ENCODE data around the gene RASGRP1.

RASGRP1 gene

DNA sequence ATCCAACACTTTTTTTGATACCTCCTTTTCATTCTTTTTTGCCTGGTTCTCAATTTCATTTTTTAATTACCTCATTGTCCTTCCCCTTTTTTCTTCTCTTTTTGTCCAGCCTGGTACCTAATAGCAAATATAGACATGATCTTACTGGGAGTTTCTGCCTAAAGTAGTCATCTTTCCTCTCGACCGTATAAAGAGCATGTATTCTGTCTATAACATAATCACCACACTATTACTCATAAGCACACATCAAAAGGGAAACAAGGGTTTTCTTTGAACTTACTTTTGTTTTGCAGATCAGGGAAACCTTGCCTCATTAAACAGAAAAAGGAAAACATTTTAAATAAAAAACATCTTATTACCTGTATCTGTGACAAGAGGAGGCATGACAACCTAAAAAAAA, 77.7 kb downstream of the RASGRP1 start:
- ChIA-PET POLR2A (no interaction called here), CTCF (no interaction called here)
- TF ChIP-seq FOXM1 (IDR thresholded peaks at IDR 0.05; ENCODE audit: borderline replicate concordance), result no peak
- no peak for TF ChIP-seq FOXK2 (IDR thresholded peaks at IDR 0.05)
- no peak for TF ChIP-seq TARDBP (IDR thresholded peaks at IDR 0.05)
- no peak for TF ChIP-seq HDGF (IDR thresholded peaks at IDR 0.05; ENCODE audit: borderline replicate concordance)
- no peak for TF ChIP-seq NFRKB (IDR thresholded peaks at IDR 0.05)
- TF ChIP-seq ELF4 (IDR thresholded peaks at IDR 0.05), result no peak
- no peak for TF ChIP-seq CTBP1 (IDR thresholded peaks at IDR 0.05; ENCODE audit: borderline replicate concordance)
- no peak for TF ChIP-seq BHLHE40 (IDR thresholded peaks at IDR 0.05; ENCODE audit: borderline replicate concordance)
- TF ChIP-seq ZNF384 (IDR thresholded peaks at IDR 0.05), result no peak
- no peak for TF ChIP-seq SUZ12 (IDR thresholded peaks at IDR 0.05)
- no peak for DNase-seq (ENCODE audit: extremely low spot score)

DNA sequence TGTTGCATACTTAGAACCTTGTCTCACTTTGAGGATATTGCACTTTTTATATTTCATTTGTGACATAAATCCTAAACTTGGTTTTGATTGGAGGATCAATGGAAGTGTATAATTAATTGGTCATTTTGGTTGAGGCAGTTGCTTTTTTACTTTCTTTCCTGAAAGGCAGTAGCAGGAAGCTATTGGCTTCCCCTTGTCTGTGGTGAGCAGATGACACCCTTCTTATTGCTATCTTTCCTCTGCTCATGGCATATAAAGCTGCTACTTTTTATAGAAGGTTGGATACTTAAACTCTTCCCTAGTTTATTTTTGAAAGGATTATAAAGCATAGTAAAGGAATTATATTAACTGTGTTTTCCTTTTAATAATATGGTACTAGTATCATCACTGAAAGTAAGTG, 82.0 kb downstream of the RASGRP1 start:
- DNase-seq (ENCODE audit: extremely low spot score), result no peak
- TF ChIP-seq ZNF384 (IDR thresholded peaks at IDR 0.05) (no peak), FOXK2 (IDR thresholded peaks at IDR 0.05) (no peak), FOXM1 (IDR thresholded peaks at IDR 0.05; ENCODE audit: borderline replicate concordance) (no peak), ARNT (IDR thresholded peaks at IDR 0.05) (no peak), L3MBTL2 (conservative IDR thresholded peaks at IDR 0.05) (no peak), SUZ12 (IDR thresholded peaks at IDR 0.05) (no peak), TARDBP (IDR thresholded peaks at IDR 0.05) (no peak), NFRKB (IDR thresholded peaks at IDR 0.05) (no peak), ELF4 (IDR thresholded peaks at IDR 0.05) (no peak), HDGF (IDR thresholded peaks at IDR 0.05; ENCODE audit: borderline replicate concordance) (no peak), CTBP1 (IDR thresholded peaks at IDR 0.05; ENCODE audit: borderline replicate concordance) (no peak), FOXA1 (IDR thresholded peaks at IDR 0.05) (no peak), BHLHE40 (IDR thresholded peaks at IDR 0.05; ENCODE audit: borderline replicate concordance) (no peak), SP1 (IDR thresholded peaks at IDR 0.05) (no peak), PKNOX1 (IDR thresholded peaks at IDR 0.05) (no peak), LEF1 (IDR thresholded peaks at IDR 0.05; ENCODE audit: borderline replicate concordance) (no peak)
- CTCF ChIA-PET, result no interaction called here
- POLR2A ChIA-PET, result no interaction called here

GRCh38 chr15:38481761-38482160, 82.9 kb downstream of the RASGRP1 start:
- POLR2A ChIA-PET, result no interaction called here
- CTCF ChIA-PET, result no interaction called here
- no peak for DNase-seq (ENCODE audit: extremely low spot score)
- TF ChIP-seq BHLHE40 (IDR thresholded peaks at IDR 0.05; ENCODE audit: borderline replicate concordance), result no peak
- TF ChIP-seq ARNT (IDR thresholded peaks at IDR 0.05), result no peak
- no peak for TF ChIP-seq SUZ12 (IDR thresholded peaks at IDR 0.05)
- TF ChIP-seq TARDBP (IDR thresholded peaks at IDR 0.05), result no peak
- TF ChIP-seq FOXM1 (IDR thresholded peaks at IDR 0.05; ENCODE audit: borderline replicate concordance), result no peak
- TF ChIP-seq CTBP1 (IDR thresholded peaks at IDR 0.05; ENCODE audit: borderline replicate concordance), result no peak
- TF ChIP-seq SP1 (IDR thresholded peaks at IDR 0.05), result no peak
- no peak for TF ChIP-seq LEF1 (IDR thresholded peaks at IDR 0.05; ENCODE audit: borderline replicate concordance)

GRCh38 chr15:38481113-38481512, 83.5 kb downstream of the RASGRP1 start:
- CTCF ChIA-PET, result no interaction called here
- POLR2A ChIA-PET, result no interaction called here

GRCh38 chr15:38479756-38480155, 84.9 kb downstream of the RASGRP1 start:
- no peak for TF ChIP-seq ARNT (IDR thresholded peaks at IDR 0.05)
- TF ChIP-seq FOXK2 (IDR thresholded peaks at IDR 0.05), result no peak
- TF ChIP-seq CTBP1 (IDR thresholded peaks at IDR 0.05; ENCODE audit: borderline replicate concordance), result no peak
- TF ChIP-seq NFRKB (IDR thresholded peaks at IDR 0.05), result no peak
- TF ChIP-seq ELF4 (IDR thresholded peaks at IDR 0.05), result no peak
- TF ChIP-seq FOXA1 (IDR thresholded peaks at IDR 0.05), result no peak
- no peak for TF ChIP-seq PKNOX1 (IDR thresholded peaks at IDR 0.05)
- no peak for TF ChIP-seq TARDBP (IDR thresholded peaks at IDR 0.05)
- TF ChIP-seq SUZ12 (IDR thresholded peaks at IDR 0.05), result no peak
- no peak for TF ChIP-seq BHLHE40 (IDR thresholded peaks at IDR 0.05; ENCODE audit: borderline replicate concordance)
- no peak for TF ChIP-seq SP1 (IDR thresholded peaks at IDR 0.05)
- no peak for TF ChIP-seq HDGF (IDR thresholded peaks at IDR 0.05; ENCODE audit: borderline replicate concordance)
- no peak for TF ChIP-seq FOXM1 (IDR thresholded peaks at IDR 0.05; ENCODE audit: borderline replicate concordance)
- no peak for TF ChIP-seq L3MBTL2 (conservative IDR thresholded peaks at IDR 0.05)
- no peak for TF ChIP-seq LEF1 (IDR thresholded peaks at IDR 0.05; ENCODE audit: borderline replicate concordance)
- TF ChIP-seq ZNF384 (IDR thresholded peaks at IDR 0.05), result no peak
- CTCF ChIA-PET, result interaction anchor here (0.8 kb wide), 1 partner anchor 220 kb away, joined by 3 read pairs; no protein-coding TSS in a partner anchor
- POLR2A ChIA-PET, result no interaction called here
- no peak for DNase-seq (ENCODE audit: extremely low spot score)

More at GRCh38 chr15:38481113-38481512, 83.5 kb downstream of the RASGRP1 start:
- no peak for TF ChIP-seq ARNT (IDR thresholded peaks at IDR 0.05)
- no peak for TF ChIP-seq FOXK2 (IDR thresholded peaks at IDR 0.05)
- TF ChIP-seq BHLHE40 (IDR thresholded peaks at IDR 0.05; ENCODE audit: borderline replicate concordance), result no peak
- no peak for TF ChIP-seq TARDBP (IDR thresholded peaks at IDR 0.05)
- no peak for TF ChIP-seq HDGF (IDR thresholded peaks at IDR 0.05; ENCODE audit: borderline replicate concordance)
- TF ChIP-seq L3MBTL2 (conservative IDR thresholded peaks at IDR 0.05), result no peak
- no peak for TF ChIP-seq FOXM1 (IDR thresholded peaks at IDR 0.05; ENCODE audit: borderline replicate concordance)
- no peak for TF ChIP-seq ELF4 (IDR thresholded peaks at IDR 0.05)
- TF ChIP-seq SP1 (IDR thresholded peaks at IDR 0.05), result no peak
- no peak for TF ChIP-seq LEF1 (IDR thresholded peaks at IDR 0.05; ENCODE audit: borderline replicate concordance)
- no peak for TF ChIP-seq SUZ12 (IDR thresholded peaks at IDR 0.05)
- no peak for TF ChIP-seq CTBP1 (IDR thresholded peaks at IDR 0.05; ENCODE audit: borderline replicate concordance)
- DNase-seq (ENCODE audit: extremely low spot score), result no peak

DNA sequence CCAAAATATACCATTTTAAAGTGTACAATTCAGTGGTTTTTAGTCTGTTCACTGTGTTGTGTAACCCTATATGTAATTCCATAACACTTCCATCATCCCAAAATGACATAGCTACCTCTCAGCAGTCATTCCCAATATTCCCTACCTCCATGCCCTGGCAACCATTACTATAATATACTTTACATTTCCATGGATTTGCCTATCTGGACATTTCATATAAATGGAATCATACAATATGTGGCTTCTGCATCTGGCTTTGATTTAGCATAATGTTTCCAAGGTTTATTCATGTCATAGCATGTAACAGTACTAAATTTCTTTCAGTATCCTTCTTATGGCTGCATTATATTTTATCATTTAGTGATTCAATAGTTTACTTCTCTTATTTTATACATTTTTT, 85.3 kb downstream of the RASGRP1 start:
- POLR2A ChIA-PET, result no interaction called here
- no peak for DNase-seq (ENCODE audit: extremely low spot score)
- CTCF ChIA-PET, result no interaction called here
- TF ChIP-seq BHLHE40 (IDR thresholded peaks at IDR 0.05; ENCODE audit: borderline replicate concordance), result no peak

DNA sequence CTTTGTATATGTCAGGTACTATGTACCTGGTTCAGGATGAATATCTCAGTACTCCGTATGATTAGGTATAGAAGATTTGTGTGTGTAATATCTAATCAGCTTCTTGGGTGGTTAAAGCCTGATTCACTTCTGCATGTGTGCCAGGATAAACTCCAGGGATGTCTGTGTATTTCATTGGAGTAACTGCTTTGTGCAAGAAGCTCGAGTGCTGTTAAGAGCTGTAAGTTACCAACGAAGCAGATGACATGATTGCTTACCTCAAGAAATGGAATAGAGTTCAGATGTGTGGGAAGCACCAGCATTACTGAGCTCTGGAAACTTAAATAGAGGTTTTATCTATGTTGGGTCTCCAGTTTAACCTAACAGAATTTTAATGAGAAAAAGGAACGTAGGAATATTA, 87.0 kb downstream of the RASGRP1 start:
- no peak for DNase-seq (ENCODE audit: extremely low spot score)
- ChIA-PET CTCF (interaction anchor here (1.2 kb wide), 1 partner anchor 86 kb away, joined by 3 read pairs; no protein-coding TSS in a partner anchor), POLR2A (interaction anchor here (1.0 kb wide), 1 partner anchor 23 kb away, joined by 3 read pairs; the partner anchor contains the start of gene FAM98B)
- TF ChIP-seq FOXM1 (IDR thresholded peaks at IDR 0.05; ENCODE audit: borderline replicate concordance) (no peak), SP1 (IDR thresholded peaks at IDR 0.05) (no peak), L3MBTL2 (conservative IDR thresholded peaks at IDR 0.05) (no peak), SUZ12 (IDR thresholded peaks at IDR 0.05) (no peak), BHLHE40 (IDR thresholded peaks at IDR 0.05; ENCODE audit: borderline replicate concordance) (no peak), ZNF384 (IDR thresholded peaks at IDR 0.05) (no peak), ARNT (IDR thresholded peaks at IDR 0.05) (no peak), CTBP1 (IDR thresholded peaks at IDR 0.05; ENCODE audit: borderline replicate concordance) (no peak), FOXA1 (IDR thresholded peaks at IDR 0.05) (no peak), LEF1 (IDR thresholded peaks at IDR 0.05; ENCODE audit: borderline replicate concordance) (no peak), ELF4 (IDR thresholded peaks at IDR 0.05) (no peak), NFRKB (IDR thresholded peaks at IDR 0.05) (no peak), TARDBP (IDR thresholded peaks at IDR 0.05) (no peak), HDGF (IDR thresholded peaks at IDR 0.05; ENCODE audit: borderline replicate concordance) (no peak), FOXK2 (IDR thresholded peaks at IDR 0.05) (no peak)
